ENCODE results near the gene PAQR7.

Gene PAQR7

GRCh38 chr1:25890239-25891034, 14.9 kb upstream of the PAQR7 start:
- H3K79me2 ChIP-seq (ENCODE audit: low read length) = no peaks in the 10 kb centered on the region
- no peak overlapping the region for H2AFZ ChIP-seq (ENCODE audit: low read depth, low read length)
- no peaks in the 10 kb centered on the region for H3K36me3 ChIP-seq (replicated peaks; ENCODE audit: low read depth, low read length)
- TF ChIP-seq EZH2phosphoT487 (IDR thresholded peaks at IDR 0.05; ENCODE audit: low read depth) = no peak
- no peak for TF ChIP-seq CTCF (IDR thresholded peaks at IDR 0.05; ENCODE audit: low read depth, low read length)
- no peak overlapping the region for H3K4me3 ChIP-seq (ENCODE audit: low read length)
- no peaks in the 10 kb centered on the region for H3K9me3 ChIP-seq (ENCODE audit: insufficient read depth, low read length)
- no peaks in the 10 kb centered on the region for H4K20me1 ChIP-seq (ENCODE audit: insufficient read depth, low read length)
- no peak overlapping the region for H3K4me2 ChIP-seq (ENCODE audit: low read length)
- no peaks in the 10 kb centered on the region for H3K4me1 ChIP-seq (ENCODE audit: low read length)
- no peak overlapping the region for H3K27ac ChIP-seq (ENCODE audit: low read length)
- no peak overlapping the region for H3K9ac ChIP-seq (ENCODE audit: low read length)
- H3K27me3 ChIP-seq (ENCODE audit: low read depth, low read length) = no peaks in the 10 kb centered on the region

- no peak overlapping the region for H2AFZ ChIP-seq (ENCODE audit: low read depth, low read length)
- H3K9ac ChIP-seq (ENCODE audit: low read length) = no peak overlapping the region
- H3K9me3 ChIP-seq (ENCODE audit: insufficient read depth, low read length) = no peaks in the 10 kb centered on the region
- H3K36me3 ChIP-seq (replicated peaks; ENCODE audit: low read depth, low read length) = no peaks in the 10 kb centered on the region
- no peak for TF ChIP-seq EZH2phosphoT487 (IDR thresholded peaks at IDR 0.05; ENCODE audit: low read depth)
- TF ChIP-seq CTCF (IDR thresholded peaks at IDR 0.05; ENCODE audit: low read depth, low read length) = no peak
- no peaks in the 10 kb centered on the region for H4K20me1 ChIP-seq (ENCODE audit: insufficient read depth, low read length)
- no peaks in the 10 kb centered on the region for H3K79me2 ChIP-seq (ENCODE audit: low read length)
- H3K4me2 ChIP-seq (ENCODE audit: low read length) = no peak overlapping the region
- no peaks in the 10 kb centered on the region for H3K4me1 ChIP-seq (ENCODE audit: low read length)
- no peaks in the 10 kb centered on the region for H3K27me3 ChIP-seq (ENCODE audit: low read depth, low read length)
- no peak overlapping the region for H3K27ac ChIP-seq (ENCODE audit: low read length)
- no peak overlapping the region for H3K4me3 ChIP-seq (ENCODE audit: low read length)
Measured at GRCh38 chr1:25889470-25889869, 14.0 kb upstream of the PAQR7 start.

GRCh38 chr1:25888426-25888987, 13.0 kb upstream of the PAQR7 start:
- Histone ChIP-seq H3K27ac (ENCODE audit: low read length) (no peak overlapping the region), H3K9ac (ENCODE audit: low read length) (no peak overlapping the region), H2AFZ (ENCODE audit: low read depth, low read length) (no peak overlapping the region), H3K36me3 (replicated peaks; ENCODE audit: low read depth, low read length) (no peaks in the 10 kb centered on the region), H3K27me3 (ENCODE audit: low read depth, low read length) (no peaks in the 10 kb centered on the region), H3K4me3 (ENCODE audit: low read length) (no peak overlapping the region), H3K4me2 (ENCODE audit: low read length) (no peak overlapping the region), H3K4me1 (ENCODE audit: low read length) (no peaks in the 10 kb centered on the region), H3K9me3 (ENCODE audit: insufficient read depth, low read length) (no peaks in the 10 kb centered on the region), H4K20me1 (ENCODE audit: insufficient read depth, low read length) (no peaks in the 10 kb centered on the region), H3K79me2 (ENCODE audit: low read length) (no peaks in the 10 kb centered on the region)
- TF ChIP-seq CTCF (IDR thresholded peaks at IDR 0.05; ENCODE audit: low read depth, low read length) (no peak), EZH2phosphoT487 (IDR thresholded peaks at IDR 0.05; ENCODE audit: low read depth) (no peak)

GRCh38 chr1:25885602-25886001, 10.1 kb upstream of the PAQR7 start:
- H3K27me3 ChIP-seq (ENCODE audit: low read depth, low read length) = no peaks in the 10 kb centered on the region
- H4K20me1 ChIP-seq (ENCODE audit: insufficient read depth, low read length) = no peaks in the 10 kb centered on the region
- H3K4me1 ChIP-seq (ENCODE audit: low read length) = no peaks in the 10 kb centered on the region
- no peak overlapping the region for H3K4me2 ChIP-seq (ENCODE audit: low read length)
- H3K9ac ChIP-seq (ENCODE audit: low read length) = no peak overlapping the region
- H3K4me3 ChIP-seq (ENCODE audit: low read length) = no peak overlapping the region
- H3K79me2 ChIP-seq (ENCODE audit: low read length) = no peaks in the 10 kb centered on the region
- no peaks in the 10 kb centered on the region for H3K9me3 ChIP-seq (ENCODE audit: insufficient read depth, low read length)
- H3K36me3 ChIP-seq (replicated peaks; ENCODE audit: low read depth, low read length) = no peaks in the 10 kb centered on the region
- TF ChIP-seq CTCF (IDR thresholded peaks at IDR 0.05; ENCODE audit: low read depth, low read length) (no peak), EZH2phosphoT487 (IDR thresholded peaks at IDR 0.05; ENCODE audit: low read depth) (no peak)
- no peak overlapping the region for H2AFZ ChIP-seq (ENCODE audit: low read depth, low read length)
- no peak overlapping the region for H3K27ac ChIP-seq (ENCODE audit: low read length)
